Amygdala (tissue), 56 donors: ENCODE results near the gene DSCAML1.

Source experiments
- DNase-seq, 56 donors: peaks; one replicate each; lab custom pipeline; 2025; lab: John Stamatoyannopoulos, UW

Gene DSCAML1

GRCh38 chr11:117426297-117426685 is 370.7 kb downstream of the DSCAML1 start:
- peak in 52 of 56 donors; percentile 25 to 83 (median 52) for DNase-seq

GRCh38 chr11:117425679-117426296 is 371.2 kb downstream of the DSCAML1 start:
- DNase-seq, result no peak

GRCh38 chr11:117424781-117425180 is 372.2 kb downstream of the DSCAML1 start:
- no peak for DNase-seq

- no peak for DNase-seq
These were observed 373.9 kb downstream of the DSCAML1 start for GRCh38 chr11:117423046-117423575.

GRCh38 chr11:117421476-117421875 is 375.5 kb downstream of the DSCAML1 start:
- DNase-seq, result no peak

GRCh38 chr11:117421041-117421440 is 376.0 kb downstream of the DSCAML1 start:
- DNase-seq, result no peak

- DNase-seq, result no peak
These were observed 376.4 kb downstream of the DSCAML1 start for GRCh38 chr11:117420598-117420997.

- no peak for DNase-seq
These were observed 376.9 kb downstream of the DSCAML1 start for GRCh38 chr11:117420143-117420485.

- no peak for DNase-seq
These were observed 377.4 kb downstream of the DSCAML1 start for GRCh38 chr11:117419482-117420142.

GRCh38 chr11:117418737-117419481 is 378.1 kb downstream of the DSCAML1 start:
- no peak for DNase-seq

GRCh38 chr11:117417856-117418255 is 379.2 kb downstream of the DSCAML1 start:
- DNase-seq, result no peak

- no peak for DNase-seq
These were observed 379.7 kb downstream of the DSCAML1 start for GRCh38 chr11:117417342-117417741.

GRCh38 chr11:117415358-117415896 is 381.6 kb downstream of the DSCAML1 start:
- DNase-seq, result no peak

- DNase-seq, result no peak
These were observed 382.3 kb downstream of the DSCAML1 start for GRCh38 chr11:117414724-117415123.

- no peak for DNase-seq
These were observed 383.4 kb downstream of the DSCAML1 start for GRCh38 chr11:117413616-117414015.

- DNase-seq, result no peak
These were observed 384.3 kb downstream of the DSCAML1 start for GRCh38 chr11:117412653-117413275.

GRCh38 chr11:117412176-117412575 is 384.8 kb downstream of the DSCAML1 start:
- no peak for DNase-seq

- DNase-seq, result no peak
These were observed 385.3 kb downstream of the DSCAML1 start for GRCh38 chr11:117411736-117412135.

GRCh38 chr11:117410861-117411710 is 385.9 kb downstream of the DSCAML1 start:
- no peak for DNase-seq

GRCh38 chr11:117410238-117410637 is 386.8 kb downstream of the DSCAML1 start:
- DNase-seq, result no peak
